Suprapubic skin (tissue), 4 donors: ENCODE measurements around the gene DPM2. TPM values are rescaled to one million over a fixed set of nuclear protein-coding genes. Genes with fewer than 3 reads are reported as not detected.

Experiments
- DNase-seq, 2 donors: peaks; one replicate each; pipeline ENCODE4 v3.0.0-alpha.2; 2019; ENCODE audit warnings: low spot score in 2 of 2
- H3K27ac ChIP-seq: fragments of 200-600 bp; sonication (generic); one replicate; pipeline ENCODE4 v1.5.1; 2019
- H3K27me3 ChIP-seq: fragments of 200-600 bp; sonication (generic); one replicate; pipeline ENCODE4 v1.5.1; 2019
- H3K36me3 ChIP-seq: fragments of 200-600 bp; sonication (generic); one replicate; pipeline ENCODE4 v1.5.1; 2019
- H3K4me1 ChIP-seq: fragments of 200-600 bp; sonication (generic); one replicate; pipeline ENCODE4 v1.5.1; 2019
- H3K4me3 ChIP-seq: fragments of 200-600 bp; sonication (generic); one replicate; pipeline ENCODE4 v1.5.1; 2019; ENCODE audit warnings: mild to moderate bottlenecking
- H3K9me3 ChIP-seq: fragments of 200-600 bp; sonication (generic); one replicate; pipeline ENCODE4 v1.5.1; 2019
- CTCF ChIP-seq, 2 donors: fragments of 200-600 bp in 1 of 2; fragments of 450-650 bp in 1 of 2; sonication (generic) in 1 of 2; IDR thresholded peaks; one replicate each; pipeline ENCODE4 v1.5.1; 2016 to 2019; ENCODE audit warnings: antibody characterized with exemption in 2 of 2, mild to moderate bottlenecking in 1 of 2, moderate library complexity in 1 of 2
- EP300 ChIP-seq: sonication (generic); formaldehyde crosslinking; IDR thresholded peaks from one replicate; pipeline ENCODE4 v1.6.1; 2017; ENCODE audit warnings: antibody characterized with exemption
- POLR2A ChIP-seq, 2 donors: fragments of 450-650 bp; IDR thresholded peaks; one replicate each; pipeline ENCODE4 v1.6.1; 2017; ENCODE audit warnings: antibody characterized with exemption in 2 of 2, mild to moderate bottlenecking in 2 of 2, moderate library complexity in 2 of 2
- POLR2AphosphoS5 ChIP-seq, 3 donors: sonication (generic); formaldehyde crosslinking; IDR thresholded peaks; one replicate each; pipeline ENCODE4 v1.6.1; 2017; ENCODE audit warnings: antibody characterized with exemption in 3 of 3
- WGBS: methylation state at CpG from one replicate; pipeline ENCODE4 v1.1.5; 2018; 5-methylcytosine and 5-hydroxymethylcytosine counted together
- total RNA-seq, 4 donors: library from RNA; depleted of rRNA; stranded (reverse); fragments of >200 nt; gene quantifications; one replicate each; pipeline ENCODE4 v1.1.0, GENCODE V29; 2016

Gene DPM2
- total RNA-seq, 4 donors from 2014 or later, result 19.4 to 39.7 (median 30.6) TPM

- no peak for TF ChIP-seq CTCF (IDR thresholded peaks at IDR 0.05)
- no peak for TF ChIP-seq POLR2AphosphoS5 (IDR thresholded peaks at IDR 0.05)
- TF ChIP-seq EP300, result no peak
- no peak for TF ChIP-seq POLR2A (IDR thresholded peaks at IDR 0.05)
- H3K27me3 ChIP-seq, result no peaks in the 10 kb centered on the region
- DNase-seq, result no peak
- peaks cover 34% of the 10 kb centered on the region for H3K4me1 ChIP-seq
- peaks cover 62% of the 10 kb centered on the region for H3K36me3 ChIP-seq
- no peak overlapping the region for H3K27ac ChIP-seq
- H3K9me3 ChIP-seq, result no peaks in the 10 kb centered on the region
- H3K4me3 ChIP-seq, result no peak overlapping the region
- 90% methylated on average over 9 of the region's 9 CpGs for WGBS
Measured at GRCh38 chr9:127945942-127946341, 8.3 kb upstream of the DPM2 start.

- Histone ChIP-seq H3K4me1 (peaks cover 28% of the 10 kb centered on the region), H3K27ac (no peak overlapping the region), H3K27me3 (no peaks in the 10 kb centered on the region), H3K9me3 (no peaks in the 10 kb centered on the region), H3K36me3 (peaks cover 62% of the 10 kb centered on the region), H3K4me3 (no peak overlapping the region)
- 83% methylated on average over 20 of the region's 24 CpGs for WGBS
- TF ChIP-seq EP300, result no peak
- no peak for TF ChIP-seq CTCF (IDR thresholded peaks at IDR 0.05)
- TF ChIP-seq POLR2A (IDR thresholded peaks at IDR 0.05), result no peak
- no peak for TF ChIP-seq POLR2AphosphoS5 (IDR thresholded peaks at IDR 0.05)
- no peak for DNase-seq
Measured at GRCh38 chr9:127945338-127945737, 7.7 kb upstream of the DPM2 start.

- Histone ChIP-seq H3K36me3 (peaks cover 63% of the 10 kb centered on the region), H3K4me1 (peaks cover 24% of the 10 kb centered on the region), H3K9me3 (no peaks in the 10 kb centered on the region), H3K27ac (no peak overlapping the region), H3K27me3 (no peaks in the 10 kb centered on the region), H3K4me3 (no peak overlapping the region)
- TF ChIP-seq POLR2A (IDR thresholded peaks at IDR 0.05) (no peak), EP300 (no peak), POLR2AphosphoS5 (IDR thresholded peaks at IDR 0.05) (no peak), CTCF (IDR thresholded peaks at IDR 0.05) (no peak)
- 88% methylated on average over 33 of the region's 38 CpGs for WGBS
- no peak for DNase-seq
Measured at GRCh38 chr9:127944586-127945218, 7.0 kb upstream of the DPM2 start.

GRCh38 chr9:127943731-127944144 is 6.1 kb upstream of the DPM2 start:
- H3K36me3 ChIP-seq, result peaks cover 59% of the 10 kb centered on the region
- WGBS, result 30% methylated on average over 11 of the region's 13 CpGs
- H3K9me3 ChIP-seq, result no peaks in the 10 kb centered on the region
- no peak overlapping the region for H3K4me3 ChIP-seq
- no peaks in the 10 kb centered on the region for H3K27me3 ChIP-seq
- peaks cover 19% of the 10 kb centered on the region for H3K4me1 ChIP-seq
- H3K27ac ChIP-seq, result no peak overlapping the region
- DNase-seq, result peak; percentile 90 to 93
- no peak for TF ChIP-seq EP300
- TF ChIP-seq CTCF (IDR thresholded peaks at IDR 0.05), result peak; percentile 80 to 81
- TF ChIP-seq POLR2AphosphoS5 (IDR thresholded peaks at IDR 0.05), result no peak
- TF ChIP-seq POLR2A (IDR thresholded peaks at IDR 0.05), result no peak

GRCh38 chr9:127943011-127943662 is 5.5 kb upstream of the DPM2 start:
- no peaks in the 10 kb centered on the region for H3K9me3 ChIP-seq
- peaks cover 22% of the 10 kb centered on the region for H3K4me1 ChIP-seq
- WGBS, result 84% methylated on average over 14 of the region's 14 CpGs
- no peaks in the 10 kb centered on the region for H3K27me3 ChIP-seq
- no peak overlapping the region for H3K27ac ChIP-seq
- DNase-seq, result no peak
- H3K4me3 ChIP-seq, result no peak overlapping the region
- TF ChIP-seq POLR2A (IDR thresholded peaks at IDR 0.05) (no peak), CTCF (IDR thresholded peaks at IDR 0.05) (no peak), POLR2AphosphoS5 (IDR thresholded peaks at IDR 0.05) (no peak), EP300 (no peak)
- H3K36me3 ChIP-seq, result peaks cover 58% of the 10 kb centered on the region
